ENCODE data around the gene ATP6V0E1.

- no peak for TF ChIP-seq POLR2A (IDR thresholded peaks at IDR 0.05)
- TF ChIP-seq CTCF (IDR thresholded peaks at IDR 0.05), result no peak
These were observed 43.8 kb upstream of the ATP6V0E1 start for GRCh38 chr5:172939611-172940267.

Data from prostate gland (tissue), 2 donors.